ENCODE data around the gene ATAT1. TPM values are rescaled to one million over a fixed set of nuclear protein-coding genes. Genes with fewer than 3 reads are reported as not detected.

ATAT1 gene
- total and polyA plus RNA-seq, 9 of the 15 experiments (the other 6 are each of a cell fraction or from before 2014, with no cell fraction given), result 0.65 to 5.8 (median 1.6) TPM

- TF ChIP-seq ZNF512 (tag; IDR thresholded peaks at IDR 0.05), result no peak
- peak; percentile 60 for TF ChIP-seq ZNF431 (CRISPR knock-in tag; IDR thresholded peaks at IDR 0.05)
- TF ChIP-seq KLF10 (CRISPR knock-in tag; IDR thresholded peaks at IDR 0.05), result no peak
- TF ChIP-seq TSHZ1 (CRISPR knock-in tag; IDR thresholded peaks at IDR 0.05), result no peak
- no peak; the same call in 1 of the 2 replicates for TF ChIP-seq GTF2E2 (tag; IDR thresholded peaks at IDR 0.05)
- no peak for TF ChIP-seq ZZZ3 (IDR thresholded peaks at IDR 0.05)
- no peak for TF ChIP-seq HDAC6 (IDR thresholded peaks at IDR 0.05; ENCODE audit: low read depth, low read length)
- no peak for TF ChIP-seq ZNF197 (CRISPR knock-in tag; IDR thresholded peaks at IDR 0.05; ENCODE audit: low read depth)
- peak; percentile 70 for TF ChIP-seq CHD4 (IDR thresholded peaks at IDR 0.05; ENCODE audit: insufficient read depth, insufficient replicate concordance, low read depth, low read length, poor library complexity, severe bottlenecking)
- TF ChIP-seq CBX5 (IDR thresholded peaks at IDR 0.05; ENCODE audit: borderline replicate concordance, low read depth), result no peak
- TF ChIP-seq RNF2 (IDR thresholded peaks at IDR 0.05), result no peak; the same call in 1 of the 2 replicates
- peak; percentile 93; the same call in 1 of the 2 replicates for TF ChIP-seq MTA3 (IDR thresholded peaks at IDR 0.05; ENCODE audit: borderline replicate concordance)
- TF ChIP-seq HNRNPL (IDR thresholded peaks at IDR 0.05; ENCODE audit: low read depth, low read length), result peak; percentile 84; the same call in 1 of the 2 replicates
- peak; percentile 50; the same call in 1 of the 2 replicates for TF ChIP-seq ZNF583 (CRISPR knock-in tag; IDR thresholded peaks at IDR 0.05)
- no peak for TF ChIP-seq GTF3C2 (IDR thresholded peaks at IDR 0.05; ENCODE audit: borderline replicate concordance, extremely low read depth, insufficient read length)
- no peak for TF ChIP-seq NFE2L1 (tag; IDR thresholded peaks at IDR 0.05; ENCODE audit: borderline replicate concordance, low read depth)
- TF ChIP-seq CBX8 (IDR thresholded peaks at IDR 0.05; ENCODE audit: borderline replicate concordance, extremely low read depth, low read depth, low read length, poor library complexity, severe bottlenecking), result no peak
- no peak for TF ChIP-seq SLC30A9 (CRISPR knock-in tag; IDR thresholded peaks at IDR 0.05)
- no peak for TF ChIP-seq JUNB (CRISPR knock-in tag; conservative IDR thresholded peaks at IDR 0.05)
Observed at GRCh38 chr6:30647242-30648116, 20.8 kb downstream of the ATAT1 start (continued).

All from K562 (cell line).